ENCODE measurements around the gene OXER1.

The OXER1 gene

DNA sequence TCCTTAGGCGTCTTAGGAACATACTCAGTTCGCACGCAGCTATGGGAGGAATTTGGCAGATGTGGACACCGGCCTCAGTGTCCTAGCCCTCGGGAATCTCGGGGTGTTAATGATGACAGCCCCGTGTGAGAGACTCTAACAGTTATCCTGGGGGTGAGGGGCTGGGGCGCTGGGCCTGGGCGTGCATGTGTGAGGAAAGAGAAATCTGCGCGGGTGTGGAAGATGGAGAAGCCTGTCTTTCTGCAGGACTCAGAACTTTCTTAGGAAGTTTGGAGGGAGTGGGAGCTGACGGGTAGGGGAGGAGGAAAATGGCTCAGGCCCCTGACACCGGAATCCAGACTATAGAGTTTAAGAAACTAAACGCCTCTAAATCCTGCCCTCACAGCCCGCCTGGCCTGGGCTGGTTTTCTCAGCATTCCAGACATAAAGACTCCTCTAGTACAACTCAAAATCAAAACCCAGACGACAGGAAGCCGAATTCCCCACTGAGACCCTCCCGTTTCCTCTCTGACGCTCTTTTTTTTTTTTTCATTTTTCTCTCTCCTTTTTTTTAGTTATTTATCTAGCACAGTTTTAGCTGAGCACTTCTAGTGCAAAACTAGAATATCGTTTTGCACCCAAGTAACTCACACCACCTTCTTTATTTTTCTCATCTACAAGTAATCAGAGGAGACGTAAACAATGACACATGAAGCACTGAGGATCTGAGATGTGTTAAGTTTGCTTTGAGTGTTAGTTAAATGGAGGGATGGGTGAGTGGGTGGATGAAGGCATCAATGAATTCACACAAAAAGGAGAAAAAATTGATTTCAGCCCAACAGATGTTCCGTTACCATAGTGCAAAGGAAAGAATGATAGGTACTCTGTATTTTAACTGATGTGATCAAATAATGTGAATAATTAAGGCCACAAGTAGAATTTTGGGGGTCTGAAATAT is 29.7 kb upstream of the OXER1 start:
- peak; percentile 39 for DNase-seq (ENCODE audit: low spot score)

DNA sequence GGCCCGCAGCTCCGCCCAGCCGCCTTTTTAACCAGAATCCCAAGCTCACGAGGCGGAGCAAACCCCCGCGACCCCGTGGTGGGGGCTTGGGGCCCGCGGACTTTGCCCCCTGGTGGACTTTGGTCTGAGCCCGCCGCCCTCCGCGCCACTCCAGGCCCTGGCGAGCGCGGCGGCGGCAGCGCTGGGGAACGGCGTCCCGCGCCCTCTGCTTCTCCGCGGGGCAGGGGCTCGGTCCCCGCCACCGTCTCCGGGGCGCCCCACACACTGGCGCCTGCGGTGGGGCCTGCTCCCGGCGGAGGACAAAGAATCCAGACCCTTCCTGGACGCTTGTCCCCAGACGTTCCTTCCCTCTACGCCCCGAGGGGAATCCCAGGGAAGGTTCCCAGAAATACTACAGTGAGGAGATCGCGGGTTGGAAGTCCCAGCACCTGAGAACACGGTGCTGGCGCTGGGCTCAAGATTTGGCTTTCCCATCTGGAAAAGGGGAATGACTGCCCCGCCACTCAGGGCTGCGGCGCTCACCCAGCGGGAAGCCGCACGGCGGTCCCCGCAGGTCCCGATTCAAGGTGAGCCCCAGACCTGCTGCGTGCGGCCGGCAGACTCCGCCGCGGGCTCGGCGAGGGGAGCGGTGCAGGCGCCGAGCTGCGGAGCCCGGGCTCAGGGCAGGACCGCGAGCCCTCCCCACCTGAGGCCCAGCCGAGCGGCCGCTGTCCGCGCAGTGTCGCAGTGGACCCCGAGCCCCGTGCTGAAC is 28.8 kb upstream of the OXER1 start, which contains the start of gene HAAO:
Gene HAAO, minus strand, starts transcription at position 1 of the 751 bp plus-strand sequence. CDS start 47 bp downstream, outside the sequence.
- peak; percentile 82 for DNase-seq (ENCODE audit: low spot score)

DNA sequence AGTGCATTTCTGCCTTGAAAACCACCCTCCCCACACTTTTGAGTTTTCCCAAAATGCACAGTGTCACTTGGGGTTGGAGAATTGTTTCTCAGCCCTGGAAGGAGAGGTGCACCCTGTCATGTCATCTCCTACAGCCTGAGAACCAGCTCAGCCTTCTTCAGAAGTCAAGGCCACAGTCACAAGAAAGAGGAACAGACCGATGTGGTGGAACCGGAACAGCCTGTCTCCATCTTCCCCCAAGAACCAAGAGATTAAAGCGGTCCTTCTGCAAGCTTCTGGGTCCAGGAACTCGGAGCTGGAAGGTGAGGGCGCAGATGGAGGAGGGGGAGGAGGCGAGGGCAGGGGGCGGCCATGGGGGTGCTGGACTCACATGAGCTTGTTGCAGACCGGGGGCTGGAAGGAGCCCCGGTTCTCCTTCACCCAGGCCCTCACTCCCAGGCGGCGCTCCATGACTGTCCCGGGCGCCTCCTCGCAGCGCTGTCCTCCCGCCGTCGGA is 28.2 kb upstream of the OXER1 start:
- DNase-seq (ENCODE audit: low spot score), result no peak

DNA sequence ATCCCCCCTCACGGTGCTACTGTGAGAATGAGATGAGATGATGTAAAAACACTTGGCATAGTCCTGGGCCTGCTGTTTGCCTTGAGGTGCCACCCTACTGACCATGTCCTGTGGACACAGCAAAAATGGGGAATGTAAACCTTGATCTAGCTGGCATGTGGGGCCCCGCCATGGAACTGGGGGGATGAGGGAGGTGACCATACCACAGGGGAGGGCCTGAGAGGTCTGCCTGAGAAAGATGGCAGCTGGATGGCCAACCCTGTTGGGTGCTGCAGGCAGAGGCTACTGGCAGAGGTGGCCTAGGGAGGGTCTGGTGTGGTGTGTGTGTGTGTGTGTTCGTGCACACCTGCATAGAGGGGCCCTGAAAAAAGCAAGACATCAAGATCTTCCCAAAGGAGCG is 27.7 kb upstream of the OXER1 start:
- DNase-seq (ENCODE audit: low spot score), result no peak

DNA sequence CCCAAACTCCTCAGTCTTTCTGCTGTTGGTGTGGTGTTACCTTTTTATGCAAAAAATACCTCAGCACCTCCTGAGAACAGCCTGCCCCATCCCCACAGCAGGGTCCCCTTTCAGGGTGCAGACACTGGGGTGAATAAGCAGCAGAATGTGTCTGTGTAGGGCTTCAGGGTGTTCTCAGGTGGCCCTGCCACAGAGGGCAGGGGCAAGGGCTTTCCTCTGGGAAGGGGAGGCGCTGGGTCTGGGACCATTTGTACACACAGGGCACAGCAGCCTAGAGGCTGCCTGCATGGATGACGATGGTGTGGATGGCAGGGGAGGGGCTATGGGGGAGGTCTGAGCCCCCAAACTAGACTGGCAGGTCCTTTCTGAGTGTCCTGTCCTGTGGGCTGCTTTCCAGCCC is 25.8 kb upstream of the OXER1 start:
- no peak for DNase-seq (ENCODE audit: low spot score)

DNA sequence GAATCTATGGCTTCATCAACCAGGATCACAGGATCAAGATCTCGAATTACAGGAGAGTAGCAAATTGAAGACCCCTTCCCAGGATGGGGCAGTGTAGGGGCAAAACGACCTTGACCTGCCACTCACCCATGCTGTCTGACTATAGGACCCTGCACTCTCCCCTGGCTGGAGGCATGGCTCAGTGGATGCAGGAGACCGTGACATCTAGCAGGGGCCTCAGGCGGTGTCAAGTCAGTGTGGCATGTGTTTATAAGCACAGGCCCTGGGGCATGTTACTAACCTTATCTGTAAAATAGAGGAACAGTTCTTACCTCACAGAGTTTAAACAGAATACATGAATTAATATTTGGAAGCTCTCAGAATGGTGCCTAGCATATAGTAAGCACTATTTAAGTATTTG is 24.9 kb upstream of the OXER1 start:
- DNase-seq (ENCODE audit: low spot score), result no peak

DNA sequence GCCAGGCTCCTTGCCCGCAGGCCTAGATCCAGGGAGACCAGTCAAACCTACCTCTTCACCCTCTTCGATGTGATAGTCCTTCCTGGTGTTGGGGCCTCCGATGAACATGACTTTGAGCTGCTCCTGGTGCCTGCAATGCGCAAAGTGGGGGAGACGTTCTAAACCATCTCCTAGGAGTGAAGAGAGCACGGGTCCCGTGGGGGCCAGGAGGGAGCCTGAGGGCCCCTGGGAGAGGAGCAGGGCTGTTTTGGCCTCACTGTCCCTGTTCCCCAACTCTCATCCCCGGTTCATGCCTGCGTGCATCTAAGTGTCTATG is 24.5 kb upstream of the OXER1 start:
- no peak for DNase-seq (ENCODE audit: low spot score)

DNA sequence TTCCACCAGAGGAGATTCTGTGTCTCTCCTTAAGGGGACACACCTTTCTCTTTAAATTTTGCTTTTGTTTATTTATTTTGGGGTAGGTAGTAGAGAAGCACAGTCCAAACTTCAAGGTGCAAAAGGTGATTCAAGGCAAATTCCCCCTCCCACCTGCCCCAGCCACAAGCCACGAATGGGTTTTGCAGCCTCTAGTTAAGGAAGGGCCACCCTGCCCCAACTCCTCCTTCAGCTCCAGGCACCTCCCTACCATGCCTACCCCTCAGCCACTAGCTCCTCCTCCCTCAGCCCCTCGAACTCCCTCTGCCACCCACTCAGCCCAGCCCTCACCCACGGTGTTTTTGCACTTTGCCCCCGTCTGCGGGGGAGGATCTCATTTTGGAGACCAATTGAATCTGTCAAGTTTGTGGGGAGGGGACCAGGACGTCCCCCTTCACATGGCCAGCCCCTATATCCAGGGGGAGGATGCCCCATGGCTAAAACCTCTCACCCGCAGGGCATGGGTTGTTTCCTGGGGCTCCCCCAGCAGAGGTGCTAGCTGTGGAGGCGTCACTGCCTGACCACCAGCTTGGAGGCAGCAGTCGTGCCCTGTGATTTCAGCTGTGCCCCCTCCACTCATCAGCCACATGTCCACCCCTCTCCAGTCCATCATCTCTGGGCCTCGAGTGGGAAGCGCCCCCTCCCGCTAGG is 24.0 kb upstream of the OXER1 start:
- DNase-seq (ENCODE audit: low spot score), result no peak

DNA sequence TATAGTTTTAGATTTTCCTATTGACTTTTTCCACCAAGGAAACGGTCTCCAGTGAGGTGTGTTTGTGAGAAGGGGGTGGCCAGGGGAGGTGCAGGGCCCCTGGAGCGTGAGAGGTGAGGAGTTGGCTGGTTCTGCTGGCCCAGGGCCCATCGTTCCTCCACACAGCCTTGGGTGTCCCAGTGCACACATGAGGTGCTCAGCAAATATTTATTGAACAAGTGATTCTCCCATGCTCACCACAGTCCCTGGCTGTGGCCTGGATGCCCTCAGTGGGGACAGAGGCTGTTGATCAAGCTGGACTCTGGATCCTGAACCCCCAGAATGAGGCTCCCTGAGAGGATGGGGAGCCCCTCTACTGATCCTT is 23.5 kb upstream of the OXER1 start:
- no peak for DNase-seq (ENCODE audit: low spot score)

DNA sequence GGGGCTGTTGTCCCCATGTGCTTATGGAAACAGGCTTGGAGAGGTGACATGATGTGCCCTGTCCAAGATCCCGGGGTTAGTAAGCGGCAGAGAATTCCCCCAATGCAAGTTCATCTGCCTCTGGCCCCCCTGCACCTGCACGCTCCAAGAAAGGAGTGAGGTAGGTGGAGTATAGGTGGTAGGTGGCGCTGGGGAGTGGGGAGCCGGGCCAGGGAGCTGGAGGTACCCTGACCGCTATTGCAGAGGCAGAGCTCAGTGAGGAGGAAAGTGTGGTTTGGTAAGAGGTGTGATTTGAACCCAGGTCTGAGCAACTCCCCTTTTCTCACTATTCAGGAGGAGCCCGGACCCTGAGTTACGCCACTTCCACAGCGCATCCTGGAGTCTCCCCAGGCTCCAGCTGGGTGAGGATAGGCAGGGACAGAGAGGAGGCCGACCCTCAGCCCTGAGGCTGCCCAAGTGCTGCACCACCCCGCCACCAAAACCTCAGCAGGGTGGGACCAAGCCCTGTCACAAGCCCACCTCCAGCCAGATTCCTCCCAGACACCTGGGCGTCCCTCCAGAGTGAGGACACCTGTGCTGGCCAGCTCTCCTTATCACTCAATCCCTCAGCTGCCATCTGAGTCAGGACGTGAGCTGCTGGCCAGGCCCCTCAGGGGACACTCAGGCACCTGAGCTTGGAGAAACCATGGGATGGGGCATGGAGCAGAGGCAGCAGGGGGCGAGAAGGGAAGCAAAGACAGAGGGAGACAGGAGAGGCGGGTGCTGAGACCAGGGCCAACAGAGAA is 22.8 kb upstream of the OXER1 start:
- DNase-seq (ENCODE audit: low spot score), result peak; percentile 28

DNA sequence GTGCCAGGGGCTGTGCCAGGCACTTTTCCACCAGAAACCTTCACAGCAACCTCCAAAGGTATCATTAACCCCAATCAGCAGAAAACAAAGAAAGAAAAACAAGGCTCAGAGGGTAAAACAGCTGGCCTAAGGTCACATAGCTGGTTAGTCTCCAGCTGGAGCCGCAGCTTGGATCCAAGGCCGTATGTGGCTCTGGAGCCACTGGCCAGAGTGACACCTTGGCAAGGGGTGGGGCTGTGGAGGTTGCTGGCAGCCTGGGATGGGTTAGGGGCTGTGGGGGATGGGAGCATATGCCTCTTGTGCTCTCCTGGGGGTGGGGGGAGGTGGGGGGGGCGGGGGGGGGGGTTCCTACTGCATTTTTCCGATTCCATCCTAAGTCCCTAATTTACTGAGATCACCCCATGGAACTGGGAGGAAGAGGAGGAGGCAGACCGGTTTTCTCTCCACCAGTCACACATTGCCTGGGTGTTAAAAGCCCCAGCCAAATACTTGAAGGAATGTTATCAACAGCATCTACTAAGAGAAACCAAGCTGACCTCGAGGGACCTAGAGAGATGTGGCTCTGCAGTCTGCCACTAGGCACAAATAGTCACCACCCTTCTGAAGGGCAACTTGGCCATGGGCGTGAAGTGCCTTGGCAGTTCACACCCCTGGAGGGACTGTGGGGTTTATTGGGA is 20.4 kb upstream of the OXER1 start:
- no peak for DNase-seq (ENCODE audit: low spot score)

GRCh38 chr2:42783511-42783910 is 19.6 kb upstream of the OXER1 start:
- no peak for DNase-seq (ENCODE audit: low spot score)

GRCh38 chr2:42781181-42781580 is 17.2 kb upstream of the OXER1 start:
- no peak for DNase-seq (ENCODE audit: low spot score)

DNA sequence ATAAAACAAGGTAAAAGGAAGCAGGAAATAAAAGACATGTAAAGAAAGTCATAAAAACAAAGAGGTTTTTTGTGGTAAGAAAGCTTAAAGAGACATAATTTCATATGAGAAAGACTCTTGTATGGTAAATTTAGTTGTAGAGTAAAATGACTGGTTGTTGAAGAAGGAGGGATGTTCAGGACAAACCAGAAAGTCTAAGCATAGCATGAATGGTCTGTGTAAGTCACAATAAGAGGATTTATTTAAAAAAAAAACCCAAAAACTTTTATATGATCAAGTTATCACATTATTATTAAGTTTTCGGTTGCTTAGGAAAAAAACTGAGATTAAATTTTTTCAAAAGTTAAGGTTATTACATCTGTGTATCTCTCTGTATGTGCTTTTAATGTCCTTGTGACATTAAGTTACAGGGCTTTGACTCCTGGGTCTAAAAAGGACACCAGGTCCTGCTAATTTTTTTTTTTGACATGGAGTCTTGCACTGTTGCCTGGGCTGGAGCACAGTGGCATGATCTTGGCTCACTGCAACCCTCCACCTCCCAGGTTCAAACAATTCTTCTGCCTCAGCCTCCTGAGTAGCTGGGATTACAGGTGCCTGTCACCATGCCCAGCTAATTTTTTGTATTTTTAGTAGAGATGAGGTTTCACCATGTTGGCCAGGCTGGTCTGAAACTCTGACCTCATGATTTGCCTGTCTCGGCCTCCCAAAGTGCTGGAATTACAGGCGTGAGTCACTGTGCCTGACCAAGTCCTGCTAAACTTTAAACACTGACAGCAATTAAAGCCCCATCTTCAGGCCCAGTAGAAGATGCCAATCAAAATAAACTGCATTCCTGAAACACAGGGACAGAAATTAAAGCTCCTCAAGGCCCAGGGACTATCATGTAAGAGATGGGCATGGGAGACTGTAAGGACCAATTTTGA is 14.2 kb upstream of the OXER1 start:
- no peak for DNase-seq (ENCODE audit: low spot score)

DNA sequence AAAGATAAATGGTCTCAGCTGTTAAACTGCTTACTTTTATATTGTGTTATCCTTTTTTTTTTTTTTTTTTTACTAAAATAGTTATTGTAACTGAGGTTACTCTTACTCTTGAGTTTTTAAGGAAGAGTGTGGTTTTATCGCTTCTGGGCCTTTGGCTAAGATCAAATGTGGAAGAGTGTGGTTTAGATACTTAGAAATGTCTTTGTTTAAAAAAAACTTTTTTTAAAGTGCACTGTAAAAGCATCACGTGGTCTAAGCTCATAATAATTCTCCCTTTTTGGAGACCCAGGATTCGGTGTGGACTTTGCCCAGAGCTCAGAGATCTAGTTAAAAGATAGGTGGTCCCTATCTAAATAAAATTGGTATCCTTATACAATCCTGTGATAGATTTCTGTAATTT is 11.9 kb upstream of the OXER1 start:
- DNase-seq (ENCODE audit: low spot score), result no peak

DNA sequence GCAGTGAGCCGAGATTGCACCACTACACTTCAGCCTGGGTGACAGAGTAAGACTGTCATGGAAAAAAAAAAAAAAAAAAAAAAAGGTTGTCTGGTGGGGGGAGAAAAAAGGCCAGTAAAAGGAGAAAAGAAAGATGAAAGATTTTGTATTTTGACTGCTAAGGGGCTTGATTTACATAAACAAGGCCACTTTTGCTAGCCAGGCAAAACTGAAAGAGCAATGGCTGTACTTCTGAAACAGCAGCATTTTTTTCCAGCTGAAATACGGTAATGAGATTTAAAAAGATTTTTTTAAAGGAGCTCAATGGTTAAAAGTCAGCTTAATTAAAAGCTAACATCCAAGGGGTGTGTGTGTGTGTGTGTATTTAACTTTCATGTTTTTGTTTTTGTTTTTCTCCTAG is 11.3 kb upstream of the OXER1 start:
- DNase-seq (ENCODE audit: low spot score), result no peak

- no peak for DNase-seq (ENCODE audit: low spot score)
Measured at GRCh38 chr2:42771546-42772153, 7.7 kb upstream of the OXER1 start.

- peak; percentile 89 for DNase-seq (ENCODE audit: low spot score)
Measured at GRCh38 chr2:42770288-42771131, 6.6 kb upstream of the OXER1 start.

Measured in iPS-NIHi11 (cell line).